OCI-LY3 (cell line): ENCODE measurements around the gene GOLGA6C.

Experiments
- CTCF ChIP-seq: fragments of 200-600, 300-600 bp; sonication (generic); IDR thresholded peaks from 2 replicates; pipeline ENCODE4 v1.5.1; 2014; ENCODE audit warnings: antibody characterized with exemption, low read length, low read depth
- EZH2phosphoT487 ChIP-seq: fragments of 200-600 bp; shearing (Covaris generic); IDR thresholded peaks from 2 replicates; pipeline ENCODE4 v1.6.1; 2018; ENCODE audit warnings: antibody characterized with exemption, mixed run types, low read depth

DNA sequence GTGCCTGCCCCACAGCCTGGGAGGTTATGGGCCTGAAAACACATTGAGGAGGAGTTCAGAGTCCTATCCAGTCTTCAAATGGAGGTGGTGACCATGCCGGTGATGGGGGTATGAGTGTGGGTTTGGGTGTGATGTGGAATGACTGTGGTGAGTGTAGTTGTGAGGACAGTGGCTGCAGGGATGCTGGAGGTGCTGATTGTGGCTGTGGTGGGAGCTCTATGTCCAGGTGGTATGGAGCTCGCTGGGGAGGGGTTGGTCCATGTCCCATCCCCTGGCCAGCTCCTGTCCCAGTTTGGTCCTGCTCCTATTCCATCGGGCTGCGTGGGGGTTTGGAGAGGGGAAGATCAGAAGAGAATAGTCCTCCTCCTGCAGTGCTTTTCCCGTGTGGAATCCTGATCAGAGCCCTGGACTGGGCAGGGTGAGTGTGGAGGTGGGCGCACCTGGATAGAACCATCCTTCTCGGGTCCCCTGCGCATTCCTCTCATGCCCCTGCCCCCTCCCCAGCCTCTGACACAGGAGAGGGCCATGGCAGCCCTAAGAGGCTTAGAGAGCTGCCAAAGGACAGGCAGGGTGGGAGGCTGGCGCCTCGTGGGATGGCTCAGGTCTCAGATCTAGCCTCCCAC, 23.0 kb upstream of the GOLGA6C start:
- no peak for TF ChIP-seq CTCF
- no peak for TF ChIP-seq EZH2phosphoT487
